Glomerular endothelial cell (primary cell): Measurements from ENCODE around the gene HS1BP3. TPM values are rescaled to one million over a fixed set of nuclear protein-coding genes. Genes with fewer than 3 reads are reported as not detected.

Source experiments
- DNase-seq: peaks from one replicate; pipeline ENCODE4 v3.0.0-alpha.2; 2011; ENCODE audit warnings: low read depth, low spot score; ENCODE audit errors: extremely low read depth
- total RNA-seq: library from RNA; depleted of rRNA; stranded (reverse); fragments of >200 nt; gene quantifications from 2 replicates; pipeline ENCODE4 v1.2.3, GENCODE V29; 2015

HS1BP3 gene
- total RNA-seq, 1 donor from 2014 or later, result 52.3 TPM

GRCh38 chr2:20675701-20676352, 24.9 kb upstream of the HS1BP3 start:
- no peak for DNase-seq

GRCh38 chr2:20674974-20675679, 24.2 kb upstream of the HS1BP3 start:
- DNase-seq, result no peak

- DNase-seq, result no peak
These were observed 23.5 kb upstream of the HS1BP3 start for GRCh38 chr2:20674309-20674965.

DNA sequence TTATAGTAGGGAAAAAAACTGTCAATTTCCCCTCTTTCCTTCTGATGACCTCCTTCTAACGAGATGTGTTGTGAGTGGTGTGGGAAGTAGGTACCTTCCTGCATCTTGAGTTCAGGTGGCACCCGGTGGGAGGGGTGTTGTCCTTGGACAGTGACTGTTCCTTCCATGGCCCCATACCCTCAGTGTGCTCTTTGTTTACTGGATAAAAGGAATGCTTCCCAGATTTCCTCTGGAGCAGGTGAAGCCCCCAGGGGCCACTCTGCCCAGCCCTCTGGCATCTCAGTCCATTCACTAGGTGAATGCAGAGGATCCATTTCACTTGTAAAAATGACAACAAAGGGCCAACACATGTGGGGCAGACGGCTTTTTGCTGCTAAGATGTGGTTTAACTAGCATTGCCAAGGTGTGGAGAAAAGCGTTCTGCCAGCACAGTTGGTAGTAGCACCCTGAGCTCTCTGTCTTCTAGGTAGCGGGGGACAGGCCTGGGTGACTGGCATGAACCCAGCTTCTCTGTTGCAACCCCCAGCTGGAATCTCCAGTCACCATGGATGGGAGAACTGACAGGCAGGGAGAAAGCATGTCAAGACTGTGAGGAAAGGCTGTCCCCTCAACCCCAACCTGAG, 22.9 kb upstream of the HS1BP3 start:
- no peak for DNase-seq

DNA sequence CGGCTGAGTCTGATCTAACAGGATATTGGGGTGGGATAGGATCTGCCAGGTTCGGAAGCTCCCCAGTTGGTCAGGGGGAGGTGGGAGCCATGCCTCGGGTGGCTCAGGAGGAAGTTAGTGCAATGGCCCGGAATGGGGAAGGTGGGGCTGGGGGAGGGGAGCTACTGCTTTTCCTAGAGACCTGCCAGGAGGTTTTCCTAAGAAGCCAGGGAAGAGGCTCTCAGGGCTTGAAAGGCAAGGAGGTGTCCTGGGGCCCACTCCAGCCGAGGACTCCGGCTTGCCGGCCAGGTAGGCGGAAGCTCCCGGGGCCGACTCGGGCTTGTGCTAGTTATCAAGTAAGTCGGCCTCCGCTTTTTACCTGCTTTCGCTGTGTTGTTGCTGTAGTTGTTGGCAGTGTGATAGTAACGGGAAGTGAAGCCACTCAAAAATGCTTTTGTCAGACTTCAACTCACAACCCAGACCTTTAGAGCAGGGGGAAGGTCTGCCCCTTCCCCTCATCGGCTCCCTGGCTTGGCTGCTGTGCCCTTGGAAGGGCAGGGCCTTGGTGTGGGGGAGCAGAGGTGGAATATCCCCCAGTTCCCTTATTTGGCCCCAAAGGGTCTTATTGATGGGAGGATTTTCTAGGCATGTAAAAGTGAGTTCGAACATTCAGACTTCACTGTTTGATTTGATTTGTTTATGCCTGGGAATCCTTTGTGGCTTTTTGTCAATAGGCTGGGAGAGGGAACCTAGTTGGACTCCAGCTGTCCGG, 21.5 kb upstream of the HS1BP3 start:
- no peak for DNase-seq

DNA sequence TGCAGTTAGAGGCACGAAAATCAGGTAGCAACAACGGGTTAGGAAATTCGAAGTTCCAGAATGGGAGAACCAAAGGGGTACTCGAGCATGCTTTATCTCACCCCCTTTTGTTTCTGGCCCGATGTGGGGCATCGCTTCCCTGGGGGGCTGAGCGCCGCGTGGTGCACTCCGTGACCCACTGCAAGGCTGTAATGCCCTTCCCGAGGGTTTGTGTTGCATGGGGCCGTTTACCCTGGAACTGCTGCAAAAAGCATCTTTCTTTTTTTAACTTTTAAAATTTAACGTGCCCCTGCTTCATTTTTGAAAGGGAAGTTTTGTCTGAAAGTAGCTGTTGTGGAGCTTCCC, 20.8 kb upstream of the HS1BP3 start:
- no peak for DNase-seq

GRCh38 chr2:20671036-20671735, 20.3 kb upstream of the HS1BP3 start:
- no peak for DNase-seq

- no peak for DNase-seq
These were observed 19.6 kb upstream of the HS1BP3 start for GRCh38 chr2:20670315-20671035.

DNA sequence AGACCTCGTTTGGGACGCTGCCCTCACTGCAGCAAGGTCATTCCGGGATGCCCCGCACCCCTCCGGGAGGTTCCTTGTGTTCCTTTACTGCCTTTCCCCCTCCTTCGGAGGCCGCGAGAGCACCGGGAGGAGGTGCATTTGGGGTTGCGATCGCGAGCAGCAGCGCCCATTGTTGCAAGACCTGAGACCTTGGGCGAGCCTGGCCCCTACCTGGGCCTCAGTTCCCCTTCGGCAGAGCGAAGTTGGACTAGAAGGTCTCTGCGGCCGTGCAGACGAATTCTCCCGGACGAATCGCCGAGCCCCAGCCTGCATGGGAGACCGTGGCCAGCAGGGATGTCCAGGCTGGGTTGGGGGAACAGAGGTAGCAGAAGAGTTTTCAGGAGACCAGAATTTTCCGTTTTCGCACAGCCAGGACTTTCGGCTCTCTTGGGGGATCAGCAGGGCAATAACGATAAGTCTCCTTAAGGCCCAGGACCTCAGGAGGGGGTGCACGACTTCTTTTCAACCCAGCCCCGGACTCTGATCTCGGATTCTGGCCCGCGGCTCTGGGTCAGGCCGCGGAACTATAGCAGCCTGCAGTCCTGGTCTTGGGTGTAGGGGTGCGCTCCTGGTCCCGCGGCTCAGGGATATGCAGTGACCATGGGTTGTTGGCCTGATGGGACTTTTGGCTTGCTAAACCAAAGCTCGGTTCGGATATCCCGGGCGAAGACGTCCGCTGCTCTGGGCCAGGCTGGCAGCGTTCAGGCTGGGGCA, 18.8 kb upstream of the HS1BP3 start:
- no peak for DNase-seq

DNA sequence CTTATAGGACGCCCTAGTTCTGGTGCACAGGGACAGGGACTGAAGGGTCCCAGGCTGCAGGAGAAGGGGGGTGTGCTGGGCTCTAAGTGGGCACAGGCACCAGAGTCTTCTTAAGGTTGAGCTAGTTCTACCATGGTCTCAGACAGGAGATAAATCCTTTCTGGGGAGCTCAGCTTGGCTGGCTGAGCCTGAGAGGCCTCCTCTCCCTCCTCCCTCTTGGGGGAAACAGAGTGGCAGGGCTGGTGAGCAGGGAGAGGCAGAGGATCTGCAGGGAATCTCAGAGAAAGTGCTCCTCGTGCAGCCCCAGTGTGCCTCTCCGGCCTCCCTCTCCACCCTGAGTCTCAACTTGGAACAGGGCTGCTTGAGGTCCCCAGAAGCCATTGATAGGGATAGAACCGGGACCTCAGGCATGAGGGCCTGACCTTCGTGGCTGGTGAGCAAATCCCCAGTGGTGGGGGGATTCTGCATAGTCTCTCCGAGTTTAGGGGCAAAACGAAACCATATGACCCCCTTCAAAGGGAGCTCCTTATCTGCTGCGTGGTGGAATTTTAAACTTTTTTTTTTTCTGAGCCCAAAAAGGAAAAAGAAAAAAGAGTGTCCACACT, 18.1 kb upstream of the HS1BP3 start:
- no peak for DNase-seq

DNA sequence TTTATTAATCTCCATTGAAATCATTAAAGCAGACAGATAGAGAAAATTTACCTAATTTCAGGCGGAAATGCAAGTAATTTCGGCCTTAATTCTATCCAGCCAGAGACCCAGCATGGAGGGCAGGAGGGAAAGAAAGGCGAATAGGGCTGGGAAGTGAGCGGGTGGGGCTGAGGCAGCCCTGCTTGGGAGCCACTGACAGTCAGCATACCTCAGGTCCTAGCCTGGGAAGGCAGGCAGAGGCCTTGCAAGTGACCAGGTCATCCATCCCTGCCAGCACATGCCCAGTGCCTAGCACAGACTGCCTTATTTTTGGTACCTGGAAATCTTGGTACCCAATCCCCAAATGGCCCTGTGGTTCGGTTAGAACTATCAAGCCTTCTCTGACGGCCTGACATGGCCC, 17.6 kb upstream of the HS1BP3 start:
- no peak for DNase-seq

- DNase-seq, result no peak
These were observed 16.9 kb upstream of the HS1BP3 start for GRCh38 chr2:20667531-20668401.

- no peak for DNase-seq
These were observed 16.2 kb upstream of the HS1BP3 start for GRCh38 chr2:20667151-20667530.

DNA sequence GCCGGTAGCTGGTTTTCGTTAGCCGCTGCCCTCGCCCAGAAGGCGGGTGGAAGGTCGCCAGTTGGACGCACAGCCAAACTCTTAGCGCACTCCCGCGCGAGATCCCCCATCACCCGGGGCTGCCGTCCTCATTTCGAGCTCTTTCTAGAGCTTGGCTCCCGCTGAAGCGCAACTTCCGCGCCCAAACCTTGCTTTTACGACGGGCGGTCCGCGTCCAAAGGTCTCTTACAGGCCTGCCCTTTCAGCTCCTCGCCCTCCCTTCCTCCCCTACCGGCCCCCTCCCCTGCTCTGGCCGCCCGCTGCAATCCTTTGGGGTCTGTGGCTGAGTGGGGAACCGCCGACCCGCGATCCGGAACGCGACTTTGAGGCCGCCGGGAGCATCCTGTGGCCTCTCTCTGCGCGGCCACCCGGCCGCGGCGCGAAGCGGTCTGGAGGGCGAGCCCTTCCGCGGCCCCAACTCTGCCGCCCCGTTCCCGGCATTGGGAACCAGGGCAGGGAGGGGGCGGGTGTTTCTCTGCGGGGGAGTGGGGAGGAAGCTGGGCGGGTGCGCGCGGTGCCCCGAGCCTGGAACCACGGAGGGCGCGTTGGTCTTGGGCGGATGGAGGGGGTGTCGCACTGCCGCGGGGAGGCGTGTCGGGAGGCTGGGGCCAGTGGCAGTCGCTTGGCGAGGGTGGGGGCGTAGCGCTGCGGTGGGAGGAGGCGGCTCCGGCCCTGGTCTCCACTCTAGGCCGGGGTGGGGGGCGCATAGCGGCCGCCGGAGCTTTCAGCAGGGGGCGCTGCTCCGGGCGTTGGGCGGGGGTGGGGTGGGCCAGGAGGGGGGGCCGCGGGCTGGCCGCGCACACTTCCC, 15.6 kb upstream of the HS1BP3 start, which contains the start of gene GDF7:
Gene GDF7, plus strand, starts transcription at position 841 of the 847 bp plus-strand sequence. CDS start 96 bp downstream, outside the sequence.
- DNase-seq, result no peak

GRCh38 chr2:20666005-20666303, 15.1 kb upstream of the HS1BP3 start:
- DNase-seq, result no peak

DNA sequence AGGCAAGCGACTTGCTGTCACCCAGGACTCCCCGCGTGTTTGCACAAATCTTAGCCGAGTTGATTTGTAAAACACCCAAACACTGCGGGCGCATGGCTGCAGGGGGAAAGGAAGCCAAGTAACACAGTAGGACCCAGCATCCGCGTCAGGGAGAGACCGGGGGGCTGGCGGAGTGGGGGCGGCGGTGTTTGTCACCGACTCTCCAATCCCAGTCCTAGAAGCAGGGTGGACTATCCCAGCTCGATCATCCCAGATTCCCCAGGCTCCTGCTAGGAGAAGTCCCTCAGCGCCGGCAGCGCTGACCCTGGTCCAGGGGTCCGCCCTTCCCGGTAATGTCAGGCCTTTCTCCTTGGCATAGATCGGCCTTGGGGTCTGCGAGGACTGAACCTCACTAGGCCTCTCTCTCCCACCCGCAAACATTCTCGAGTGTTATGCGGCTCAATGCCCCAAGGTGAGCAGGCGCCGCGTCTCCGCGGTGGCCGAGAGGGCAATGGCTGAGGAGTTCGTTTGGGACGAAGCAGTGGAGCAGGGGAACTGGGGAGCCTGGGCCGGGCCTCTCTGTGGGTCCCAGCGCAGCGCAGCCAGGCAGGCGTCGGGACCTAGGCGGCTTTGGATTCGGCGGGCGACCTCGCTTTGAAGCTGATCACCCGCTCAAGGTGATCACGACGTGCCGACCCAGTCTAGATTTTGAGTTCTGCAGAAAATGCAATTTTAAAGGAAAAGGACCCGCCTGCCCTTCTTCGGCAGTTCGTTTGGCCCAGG, 14.5 kb upstream of the HS1BP3 start:
- DNase-seq, result no peak
